ENCODE measurements around the gene RUBCN. TPM values are rescaled to one million over a fixed set of nuclear protein-coding genes. Genes with fewer than 3 reads are reported as not detected.

RUBCN gene
- total and polyA plus RNA-seq, 9 of the 15 experiments (the other 6 are each of a cell fraction or from before 2014, with no cell fraction given), result 8.4 to 24.0 (median 11.9) TPM

DNA sequence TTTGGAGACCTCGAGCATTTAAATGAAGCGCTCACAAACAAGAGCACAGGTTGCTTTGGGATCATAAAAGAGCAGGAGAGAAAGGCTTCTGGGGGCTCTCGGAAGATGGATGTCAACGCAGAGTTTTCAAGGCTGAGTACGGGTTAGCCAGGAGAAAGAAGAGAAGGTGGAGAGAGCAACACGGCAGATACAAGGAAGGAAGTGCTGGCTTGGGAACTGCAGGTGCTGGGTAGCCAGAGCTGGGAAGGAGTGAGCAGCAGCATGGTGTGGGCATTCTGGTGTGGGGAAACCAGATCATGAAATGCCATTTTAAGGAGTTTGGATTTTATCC, 580 bp upstream of the RUBCN start (continued):
- TF ChIP-seq ZBTB40 (IDR thresholded peaks at IDR 0.05), result peak; percentile 10; the same call in 1 of the 2 replicates
- TF ChIP-seq ZBTB40 (CRISPR knock-in tag; IDR thresholded peaks at IDR 0.05), result no peak
- 0 out of 2 replicates have a peak, but pooled peaks have one; percentile 52 for TF ChIP-seq HDAC2 (IDR thresholded peaks at IDR 0.05)
- 0 out of 2 replicates have a peak, but pooled peaks have one; percentile 25 for TF ChIP-seq NFRKB (IDR thresholded peaks at IDR 0.05; ENCODE audit: low read depth)
- TF ChIP-seq HLTF (IDR thresholded peaks at IDR 0.05), result peak; percentile 46; the same call in 1 of the 2 replicates
- TF ChIP-seq SIN3B (IDR thresholded peaks at IDR 0.05; ENCODE audit: low read depth), result 0 out of 2 replicates have a peak, but pooled peaks have one; percentile 38
- TF ChIP-seq, protein P1, sequence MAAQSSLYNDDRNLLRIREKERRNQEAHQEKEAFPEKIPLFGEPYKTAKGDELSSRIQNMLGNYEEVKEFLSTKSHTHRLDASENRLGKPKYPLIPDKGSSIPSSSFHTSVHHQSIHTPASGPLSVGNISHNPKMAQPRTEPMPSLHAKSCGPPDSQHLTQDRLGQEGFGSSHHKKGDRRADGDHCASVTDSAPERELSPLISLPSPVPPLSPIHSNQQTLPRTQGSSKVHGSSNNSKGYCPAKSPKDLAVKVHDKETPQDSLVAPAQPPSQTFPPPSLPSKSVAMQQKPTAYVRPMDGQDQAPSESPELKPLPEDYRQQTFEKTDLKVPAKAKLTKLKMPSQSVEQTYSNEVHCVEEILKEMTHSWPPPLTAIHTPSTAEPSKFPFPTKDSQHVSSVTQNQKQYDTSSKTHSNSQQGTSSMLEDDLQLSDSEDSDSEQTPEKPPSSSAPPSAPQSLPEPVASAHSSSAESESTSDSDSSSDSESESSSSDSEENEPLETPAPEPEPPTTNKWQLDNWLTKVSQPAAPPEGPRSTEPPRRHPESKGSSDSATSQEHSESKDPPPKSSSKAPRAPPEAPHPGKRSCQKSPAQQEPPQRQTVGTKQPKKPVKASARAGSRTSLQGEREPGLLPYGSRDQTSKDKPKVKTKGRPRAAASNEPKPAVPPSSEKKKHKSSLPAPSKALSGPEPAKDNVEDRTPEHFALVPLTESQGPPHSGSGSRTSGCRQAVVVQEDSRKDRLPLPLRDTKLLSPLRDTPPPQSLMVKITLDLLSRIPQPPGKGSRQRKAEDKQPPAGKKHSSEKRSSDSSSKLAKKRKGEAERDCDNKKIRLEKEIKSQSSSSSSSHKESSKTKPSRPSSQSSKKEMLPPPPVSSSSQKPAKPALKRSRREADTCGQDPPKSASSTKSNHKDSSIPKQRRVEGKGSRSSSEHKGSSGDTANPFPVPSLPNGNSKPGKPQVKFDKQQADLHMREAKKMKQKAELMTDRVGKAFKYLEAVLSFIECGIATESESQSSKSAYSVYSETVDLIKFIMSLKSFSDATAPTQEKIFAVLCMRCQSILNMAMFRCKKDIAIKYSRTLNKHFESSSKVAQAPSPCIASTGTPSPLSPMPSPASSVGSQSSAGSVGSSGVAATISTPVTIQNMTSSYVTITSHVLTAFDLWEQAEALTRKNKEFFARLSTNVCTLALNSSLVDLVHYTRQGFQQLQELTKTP (IDR thresholded peaks at IDR 0.05; ENCODE audit: low read depth in 1 of 2, partially characterized antibody in 2 of 2), result peak; percentile 31 to 69
- peak; percentile 13; the same call in 1 of the 2 replicates for TF ChIP-seq KAT7 (CRISPR knock-in tag; IDR thresholded peaks at IDR 0.05; ENCODE audit: borderline replicate concordance)
- TF ChIP-seq CBFB (CRISPR knock-in tag; IDR thresholded peaks at IDR 0.05), result no peak
- no peak for TF ChIP-seq NR3C1 (CRISPR knock-in tag; IDR thresholded peaks at IDR 0.05)
- TF ChIP-seq, protein P2, sequence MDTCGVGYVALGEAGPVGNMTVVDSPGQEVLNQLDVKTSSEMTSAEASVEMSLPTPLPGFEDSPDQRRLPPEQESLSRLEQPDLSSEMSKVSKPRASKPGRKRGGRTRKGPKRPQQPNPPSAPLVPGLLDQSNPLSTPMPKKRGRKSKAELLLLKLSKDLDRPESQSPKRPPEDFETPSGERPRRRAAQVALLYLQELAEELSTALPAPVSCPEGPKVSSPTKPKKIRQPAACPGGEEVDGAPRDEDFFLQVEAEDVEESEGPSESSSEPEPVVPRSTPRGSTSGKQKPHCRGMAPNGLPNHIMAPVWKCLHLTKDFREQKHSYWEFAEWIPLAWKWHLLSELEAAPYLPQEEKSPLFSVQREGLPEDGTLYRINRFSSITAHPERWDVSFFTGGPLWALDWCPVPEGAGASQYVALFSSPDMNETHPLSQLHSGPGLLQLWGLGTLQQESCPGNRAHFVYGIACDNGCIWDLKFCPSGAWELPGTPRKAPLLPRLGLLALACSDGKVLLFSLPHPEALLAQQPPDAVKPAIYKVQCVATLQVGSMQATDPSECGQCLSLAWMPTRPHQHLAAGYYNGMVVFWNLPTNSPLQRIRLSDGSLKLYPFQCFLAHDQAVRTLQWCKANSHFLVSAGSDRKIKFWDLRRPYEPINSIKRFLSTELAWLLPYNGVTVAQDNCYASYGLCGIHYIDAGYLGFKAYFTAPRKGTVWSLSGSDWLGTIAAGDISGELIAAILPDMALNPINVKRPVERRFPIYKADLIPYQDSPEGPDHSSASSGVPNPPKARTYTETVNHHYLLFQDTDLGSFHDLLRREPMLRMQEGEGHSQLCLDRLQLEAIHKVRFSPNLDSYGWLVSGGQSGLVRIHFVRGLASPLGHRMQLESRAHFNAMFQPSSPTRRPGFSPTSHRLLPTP (IDR thresholded peaks at IDR 0.05; ENCODE audit: borderline replicate concordance, extremely low read depth, insufficient read length), result no peak
- 0 out of 2 replicates have a peak, but pooled peaks have one; percentile 47 for TF ChIP-seq ARID2 (IDR thresholded peaks at IDR 0.05)
